GM12891 (cell line): ENCODE measurements around the gene EBF3.

Experiments used
- DNase-seq: peaks from one replicate; pipeline ENCODE4 v3.0.0; 2011; ENCODE audit warnings: low spot score; ENCODE audit not compliant: insufficient read length
- FAIRE-seq: peaks from 2 replicates; lab custom pipeline; 2011; peaks lifted over from hg19 to GRCh38; lab: Jason Lieb, UNC
- PAX5 ChIP-seq: IDR thresholded peaks from 2 replicates; pipeline ENCODE4 v1.6.1; 2011; ENCODE audit warnings: low read length, moderate library complexity, mild to moderate bottlenecking; ENCODE audit not compliant: insufficient read depth, severe bottlenecking
- POLR2A ChIP-seq: IDR thresholded peaks from 2 replicates; pipeline ENCODE4 v1.6.1; 2011; ENCODE audit warnings: low read depth, low read length, control low read depth
- POLR2AphosphoS5 ChIP-seq: IDR thresholded peaks from 2 replicates; pipeline ENCODE4 v1.6.1; 2011; ENCODE audit warnings: low read depth, low read length, control low read depth
- POU2F2 ChIP-seq: IDR thresholded peaks from 2 replicates; pipeline ENCODE4 v1.6.1; 2011; ENCODE audit warnings: low read depth, mild to moderate bottlenecking, control low read depth, low read length, moderate library complexity
- SPI1 ChIP-seq: IDR thresholded peaks from 2 replicates; pipeline ENCODE4 v1.6.1; 2011; ENCODE audit warnings: low read depth, low read length, control low read depth
- TAF1 ChIP-seq: IDR thresholded peaks from 2 replicates; pipeline ENCODE4 v1.6.1; 2011; ENCODE audit warnings: low read depth, low read length, control low read depth

EBF3 gene

GRCh38 chr10:129965959-129966358 lies 1.9 kb upstream of the EBF3 start:
- DNase-seq (no peak), FAIRE-seq (no peak)
- TF ChIP-seq SPI1 = no peak
- TF ChIP-seq POLR2AphosphoS5 = no peak
- no peak for TF ChIP-seq POLR2A
- no peak for TF ChIP-seq PAX5
- TF ChIP-seq POU2F2 = no peak
- TF ChIP-seq TAF1 = no peak

GRCh38 chr10:129965425-129965808 lies 1.3 kb upstream of the EBF3 start:
- FAIRE-seq = no peak
- no peak for DNase-seq
- TF ChIP-seq SPI1 (no peak), POLR2AphosphoS5 (no peak), TAF1 (no peak), PAX5 (no peak), POU2F2 (no peak), POLR2A (no peak)

- DNase-seq (no peak), FAIRE-seq (no peak)
- TF ChIP-seq POLR2A (no peak), POU2F2 (no peak), POLR2AphosphoS5 (no peak), SPI1 (no peak), PAX5 (no peak), TAF1 (no peak)
Observed at GRCh38 chr10:129964611-129965424, 744 bp upstream of the EBF3 start.

GRCh38 chr10:129962872-129963640 lies 1.0 kb downstream of the EBF3 start:
- TF ChIP-seq POLR2A (no peak), SPI1 (no peak), PAX5 (no peak), TAF1 (no peak), POU2F2 (no peak), POLR2AphosphoS5 (no peak)
- FAIRE-seq (no peak), DNase-seq (no peak)

GRCh38 chr10:129962031-129962871 lies 1.8 kb downstream of the EBF3 start:
- DNase-seq (no peak), FAIRE-seq (no peak)
- no peak for TF ChIP-seq POU2F2
- no peak for TF ChIP-seq POLR2A
- TF ChIP-seq POLR2AphosphoS5 = no peak
- TF ChIP-seq TAF1 = no peak
- TF ChIP-seq SPI1 = no peak
- no peak for TF ChIP-seq PAX5

- TF ChIP-seq POLR2AphosphoS5 = no peak
- no peak for TF ChIP-seq PAX5
- no peak for TF ChIP-seq SPI1
- TF ChIP-seq POLR2A = no peak
- TF ChIP-seq POU2F2 = no peak
- TF ChIP-seq TAF1 = no peak
- FAIRE-seq = no peak
- no peak for DNase-seq
Observed at GRCh38 chr10:129961157-129961701, 2.8 kb downstream of the EBF3 start.

DNA sequence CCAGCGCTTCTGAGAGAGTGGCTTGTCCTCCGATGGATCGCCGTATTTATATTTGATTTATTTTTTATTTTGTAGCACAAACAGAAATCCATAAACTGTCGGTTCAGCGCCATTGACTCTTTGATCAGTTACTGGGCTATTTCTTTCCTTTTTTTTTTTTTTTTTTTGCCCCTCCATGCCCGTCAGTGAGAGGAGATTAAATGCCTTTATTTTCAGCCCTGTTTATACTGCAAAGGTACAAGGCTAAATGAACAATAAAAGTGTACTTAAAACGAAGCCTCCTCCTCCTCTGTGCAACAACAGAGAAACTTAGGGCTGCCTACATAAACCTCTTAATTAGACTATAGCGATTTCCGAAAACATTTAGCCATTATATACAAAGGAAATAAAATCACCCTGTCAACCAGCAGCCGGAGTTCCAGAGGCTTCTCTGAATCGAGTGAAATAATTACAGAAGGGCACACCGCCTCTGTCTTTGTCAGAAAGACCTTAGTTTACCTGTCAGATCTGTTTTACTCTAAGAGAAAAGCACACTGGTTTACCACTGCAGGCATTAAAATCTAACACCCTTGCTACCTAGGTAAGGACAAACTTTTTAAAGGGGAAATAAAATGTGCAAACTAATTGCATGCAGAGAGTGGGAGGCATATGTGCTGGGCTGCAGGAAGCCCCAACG lies 3.5 kb downstream of the EBF3 start:
- DNase-seq = no peak
- TF ChIP-seq TAF1 = no peak
- no peak for TF ChIP-seq PAX5
- TF ChIP-seq SPI1 = no peak
- no peak for TF ChIP-seq POLR2A
- no peak for TF ChIP-seq POU2F2
- FAIRE-seq = no peak

DNA sequence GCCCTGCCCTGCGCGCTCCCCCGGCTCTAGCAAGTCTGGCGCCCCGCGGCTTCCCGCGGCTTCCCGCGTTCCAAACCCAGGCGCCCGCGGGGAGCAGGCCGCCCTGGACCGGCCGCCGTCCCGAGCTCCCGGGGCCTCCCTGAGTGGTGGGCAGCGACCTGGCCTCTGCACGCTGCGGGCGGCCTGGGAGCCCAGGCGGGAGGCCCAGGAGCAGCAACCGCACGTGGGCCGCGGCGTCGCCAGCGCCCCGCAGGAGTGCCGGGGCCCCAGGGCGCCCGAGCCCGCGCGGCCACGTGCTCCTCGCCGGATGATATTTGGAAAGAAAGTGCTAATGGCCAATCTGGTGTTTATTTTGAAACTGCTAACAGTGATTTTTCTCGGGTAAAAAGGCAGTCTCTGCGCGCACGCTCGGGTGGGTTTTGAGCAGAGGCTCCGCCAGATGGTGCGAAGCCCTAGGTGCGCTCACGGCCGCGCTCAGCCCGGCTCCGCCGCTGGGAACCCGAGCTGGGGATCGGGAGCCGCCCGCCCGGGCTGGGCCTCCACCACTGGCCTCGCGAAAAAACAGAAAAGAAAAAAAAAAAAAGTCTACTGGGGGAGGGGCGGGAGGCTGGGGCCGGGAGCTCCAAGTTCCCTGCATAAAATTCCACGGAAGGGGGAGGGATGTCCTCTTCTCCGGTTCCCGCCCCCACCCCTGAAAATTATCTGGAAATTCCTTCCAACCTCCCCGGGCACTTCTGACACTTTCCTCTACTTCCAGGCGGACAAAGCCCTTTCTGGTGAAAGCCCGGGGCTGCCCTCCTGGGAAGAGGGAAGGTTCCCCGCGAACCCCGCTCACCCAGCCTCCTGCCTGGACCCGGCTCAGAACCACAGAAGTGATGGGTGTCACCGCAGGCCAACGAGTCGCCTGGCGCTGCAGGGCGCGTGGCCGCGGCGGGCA lies 4.3 kb downstream of the EBF3 start:
- no peak for DNase-seq
- no peak for FAIRE-seq
- TF ChIP-seq POLR2AphosphoS5 (no peak), SPI1 (no peak), POLR2A (no peak)
